GM12865 (cell line): ENCODE results near the gene MED12L.

Experiments
- DNase-seq: peaks from one replicate; pipeline ENCODE4 v3.0.0; 2010; ENCODE audit warnings: low read depth
- H3K4me3 ChIP-seq: 2 replicates; pipeline ENCODE4 v1.5.1; 2011; ENCODE audit warnings: mild to moderate bottlenecking, low read depth, low read length, control low read depth
- CTCF ChIP-seq: IDR thresholded peaks from 2 replicates; pipeline ENCODE4 v1.5.1; 2011; ENCODE audit warnings: low read length, control low read depth, low read depth, inconsistent platforms; ENCODE audit not compliant: insufficient read depth; ENCODE audit errors: missing control alignments

Gene MED12L

GRCh38 chr3:151305060-151305774, 219.8 kb downstream of the MED12L start:
- TF ChIP-seq CTCF: no peak
- no peak for DNase-seq

GRCh38 chr3:151305775-151306151, 220.3 kb downstream of the MED12L start:
- no peak for DNase-seq
- no peak overlapping the region for H3K4me3 ChIP-seq
- TF ChIP-seq CTCF: no peak

More at GRCh38 chr3:151305060-151305774, 219.8 kb downstream of the MED12L start:
- no peak overlapping the region for H3K4me3 ChIP-seq

- no peak for TF ChIP-seq CTCF
- DNase-seq: no peak
- H3K4me3 ChIP-seq: no peak overlapping the region
Measured at GRCh38 chr3:151306168-151306810, 220.8 kb downstream of the MED12L start.

GRCh38 chr3:151307131-151307530, 221.7 kb downstream of the MED12L start:
- no peak for TF ChIP-seq CTCF
- no peak for DNase-seq
- H3K4me3 ChIP-seq: no peak overlapping the region

- no peak for DNase-seq
- TF ChIP-seq CTCF: no peak
- H3K4me3 ChIP-seq: no peak overlapping the region
Measured at GRCh38 chr3:151307583-151308488, 222.4 kb downstream of the MED12L start.

- no peak for DNase-seq
- H3K4me3 ChIP-seq: no peak overlapping the region
- no peak for TF ChIP-seq CTCF
Measured at GRCh38 chr3:151309566-151309965, 224.1 kb downstream of the MED12L start.
